ENCODE data around the gene RAD51B. TPM values are rescaled to one million over a fixed set of nuclear protein-coding genes. Genes with fewer than 3 reads are reported as not detected.
"Not testable (repeated sequence)": the region's sequence is repeated elsewhere in the genome, so short reads cannot be mapped to it uniquely, and the experiment has no call there.

Gene RAD51B
- total RNA-seq, 3 donors from 2014 or later, result 10.6 to 77.6 (median 33.8) TPM

GRCh38 chr14:67986131-67986841, 166.7 kb downstream of the RAD51B start:
- peak overlapping the region; percentile 6 to 76 for H3K27ac ChIP-seq
- TF ChIP-seq POLR2AphosphoS5 (IDR thresholded peaks at IDR 0.05) (no peak), POLR2A (IDR thresholded peaks at IDR 0.05) (no peak), CTCF (IDR thresholded peaks at IDR 0.05) (no peak)
- no peaks in the 10 kb centered on the region for H3K4me1 ChIP-seq

GRCh38 chr14:67987606-67988005, 168.0 kb downstream of the RAD51B start:
- no peaks in the 10 kb centered on the region for H3K4me1 ChIP-seq
- no peaks in the 10 kb centered on the region for H3K9me3 ChIP-seq
- peak overlapping the region in 1 of 3 donors; percentile 27 for H3K4me3 ChIP-seq
- H3K27me3 ChIP-seq, result no peaks in the 10 kb centered on the region
- no peaks in the 10 kb centered on the region for H3K36me3 ChIP-seq
- intact Hi-C loops (cut with DNase I; ENCODE audit: low total_unique reads), result no loop called here
- peak in 1 of 2 donors; percentile 45 for DNase-seq (ENCODE audit: low spot score in 2 of 2)
- H3K27ac ChIP-seq, result peak overlapping the region; percentile 71 to 76
- no peak for TF ChIP-seq POLR2AphosphoS5 (IDR thresholded peaks at IDR 0.05)
- TF ChIP-seq POLR2A (IDR thresholded peaks at IDR 0.05), result no peak
- no peak for TF ChIP-seq CTCF (IDR thresholded peaks at IDR 0.05)

More at GRCh38 chr14:67986131-67986841, 166.7 kb downstream of the RAD51B start:
- intact Hi-C loops (cut with DNase I; ENCODE audit: low total_unique reads), result no loop called here
- DNase-seq (ENCODE audit: low spot score in 2 of 2), result no peak
- H3K9me3 ChIP-seq, result no peaks in the 10 kb centered on the region
- H3K36me3 ChIP-seq, result no peaks in the 10 kb centered on the region
- H3K27me3 ChIP-seq, result no peaks in the 10 kb centered on the region
- no peak overlapping the region for H3K4me3 ChIP-seq

- H3K9me3 ChIP-seq; H3K4me3 ChIP-seq; intact Hi-C loops (cut with DNase I; ENCODE audit: low total_unique reads); H3K4me1 ChIP-seq; DNase-seq (ENCODE audit: low spot score in 2 of 2); H3K36me3 ChIP-seq; H3K27me3 ChIP-seq: not testable (repeated sequence)
- peak overlapping the region; percentile 71 to 76 for H3K27ac ChIP-seq
These were observed 168.6 kb downstream of the RAD51B start for GRCh38 chr14:67988210-67988609.

- H3K4me3 ChIP-seq, result no peak overlapping the region
- TF ChIP-seq CTCF (IDR thresholded peaks at IDR 0.05) (no peak), POLR2AphosphoS5 (IDR thresholded peaks at IDR 0.05) (no peak), POLR2A (IDR thresholded peaks at IDR 0.05) (no peak)
- H3K27ac ChIP-seq, result no peak overlapping the region
- intact Hi-C loops (cut with DNase I; ENCODE audit: low total_unique reads), result no loop called here
- no peaks in the 10 kb centered on the region for H3K9me3 ChIP-seq
- no peak for DNase-seq (ENCODE audit: low spot score in 2 of 2)
- no peaks in the 10 kb centered on the region for H3K36me3 ChIP-seq
- H3K4me1 ChIP-seq, result no peaks in the 10 kb centered on the region
- no peaks in the 10 kb centered on the region for H3K27me3 ChIP-seq
These were observed 171.0 kb downstream of the RAD51B start for GRCh38 chr14:67990576-67990975.

GRCh38 chr14:67994531-67994930, 175.0 kb downstream of the RAD51B start:
- no peaks in the 10 kb centered on the region for H3K9me3 ChIP-seq
- H3K27ac ChIP-seq, result no peak overlapping the region
- intact Hi-C loops (cut with DNase I; ENCODE audit: low total_unique reads), result no loop called here
- no peaks in the 10 kb centered on the region for H3K27me3 ChIP-seq
- H3K4me3 ChIP-seq, result no peak overlapping the region
- no peak for TF ChIP-seq POLR2A (IDR thresholded peaks at IDR 0.05)
- no peak for TF ChIP-seq CTCF (IDR thresholded peaks at IDR 0.05)
- no peak for TF ChIP-seq POLR2AphosphoS5 (IDR thresholded peaks at IDR 0.05)
- no peaks in the 10 kb centered on the region for H3K36me3 ChIP-seq
- no peaks in the 10 kb centered on the region for H3K4me1 ChIP-seq
- DNase-seq (ENCODE audit: low spot score in 2 of 2), result no peak
